ENCODE data around the gene CNTN4.

CNTN4 gene

DNA sequence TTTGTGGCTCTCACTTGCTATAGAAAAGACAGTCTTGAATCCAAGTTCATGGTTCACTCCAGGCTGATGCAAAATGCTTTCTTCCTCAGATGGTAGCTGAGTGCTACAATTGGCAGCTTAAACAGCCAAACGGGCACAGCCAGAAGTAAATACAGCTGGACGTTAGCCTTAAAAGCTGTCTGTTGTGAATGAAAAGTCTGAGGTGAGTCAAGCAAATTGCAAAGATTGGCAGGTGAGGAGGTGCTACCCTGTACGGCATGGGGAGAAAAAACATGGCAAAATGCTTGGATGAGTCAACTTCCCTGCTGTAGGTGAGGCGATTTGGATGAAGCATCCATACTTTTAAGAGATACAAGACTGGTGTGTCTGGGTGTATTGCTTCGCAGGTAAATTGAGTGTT, 971.1 kb downstream of the CNTN4 start:
- TF ChIP-seq, protein P1, sequence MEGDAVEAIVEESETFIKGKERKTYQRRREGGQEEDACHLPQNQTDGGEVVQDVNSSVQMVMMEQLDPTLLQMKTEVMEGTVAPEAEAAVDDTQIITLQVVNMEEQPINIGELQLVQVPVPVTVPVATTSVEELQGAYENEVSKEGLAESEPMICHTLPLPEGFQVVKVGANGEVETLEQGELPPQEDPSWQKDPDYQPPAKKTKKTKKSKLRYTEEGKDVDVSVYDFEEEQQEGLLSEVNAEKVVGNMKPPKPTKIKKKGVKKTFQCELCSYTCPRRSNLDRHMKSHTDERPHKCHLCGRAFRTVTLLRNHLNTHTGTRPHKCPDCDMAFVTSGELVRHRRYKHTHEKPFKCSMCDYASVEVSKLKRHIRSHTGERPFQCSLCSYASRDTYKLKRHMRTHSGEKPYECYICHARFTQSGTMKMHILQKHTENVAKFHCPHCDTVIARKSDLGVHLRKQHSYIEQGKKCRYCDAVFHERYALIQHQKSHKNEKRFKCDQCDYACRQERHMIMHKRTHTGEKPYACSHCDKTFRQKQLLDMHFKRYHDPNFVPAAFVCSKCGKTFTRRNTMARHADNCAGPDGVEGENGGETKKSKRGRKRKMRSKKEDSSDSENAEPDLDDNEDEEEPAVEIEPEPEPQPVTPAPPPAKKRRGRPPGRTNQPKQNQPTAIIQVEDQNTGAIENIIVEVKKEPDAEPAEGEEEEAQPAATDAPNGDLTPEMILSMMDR (IDR thresholded peaks at IDR 0.05; ENCODE audit: low read depth, low read length, missing control alignments): no peak
- in situ Hi-C loops (cut with HindIII; ENCODE audit: low sequenced_read_pairs): no loop called here
- no peak for DNase-seq (ENCODE audit: low read depth)
- H3K4me3 ChIP-seq (ENCODE audit: low read depth, low read length): no peak overlapping the region

DNA sequence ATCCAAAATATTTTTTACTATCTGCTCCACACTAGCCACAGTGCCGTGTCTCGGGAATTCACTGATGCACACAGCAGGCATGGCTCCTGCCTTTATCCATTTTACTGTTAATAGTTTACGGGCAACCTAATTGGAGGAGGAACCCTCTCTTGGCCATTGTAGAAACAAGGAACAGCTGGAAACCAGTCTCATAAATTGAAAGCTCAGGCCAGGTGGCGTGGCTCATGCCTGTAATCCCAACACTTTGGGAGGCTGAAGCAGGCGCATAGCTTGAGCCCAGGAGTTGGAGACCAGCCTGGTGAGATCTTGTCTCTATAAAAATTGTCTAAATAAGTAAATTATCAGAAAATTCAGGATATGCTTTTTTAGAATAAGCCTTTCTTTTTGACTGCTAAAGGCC, 972.5 kb downstream of the CNTN4 start:
- in situ Hi-C loops (cut with HindIII; ENCODE audit: low sequenced_read_pairs): no loop called here
- DNase-seq (ENCODE audit: low read depth): no peak
- TF ChIP-seq, protein P1 (IDR thresholded peaks at IDR 0.05; ENCODE audit: low read depth, low read length, missing control alignments): no peak
- no peak overlapping the region for H3K4me3 ChIP-seq (ENCODE audit: low read depth, low read length)

DNA sequence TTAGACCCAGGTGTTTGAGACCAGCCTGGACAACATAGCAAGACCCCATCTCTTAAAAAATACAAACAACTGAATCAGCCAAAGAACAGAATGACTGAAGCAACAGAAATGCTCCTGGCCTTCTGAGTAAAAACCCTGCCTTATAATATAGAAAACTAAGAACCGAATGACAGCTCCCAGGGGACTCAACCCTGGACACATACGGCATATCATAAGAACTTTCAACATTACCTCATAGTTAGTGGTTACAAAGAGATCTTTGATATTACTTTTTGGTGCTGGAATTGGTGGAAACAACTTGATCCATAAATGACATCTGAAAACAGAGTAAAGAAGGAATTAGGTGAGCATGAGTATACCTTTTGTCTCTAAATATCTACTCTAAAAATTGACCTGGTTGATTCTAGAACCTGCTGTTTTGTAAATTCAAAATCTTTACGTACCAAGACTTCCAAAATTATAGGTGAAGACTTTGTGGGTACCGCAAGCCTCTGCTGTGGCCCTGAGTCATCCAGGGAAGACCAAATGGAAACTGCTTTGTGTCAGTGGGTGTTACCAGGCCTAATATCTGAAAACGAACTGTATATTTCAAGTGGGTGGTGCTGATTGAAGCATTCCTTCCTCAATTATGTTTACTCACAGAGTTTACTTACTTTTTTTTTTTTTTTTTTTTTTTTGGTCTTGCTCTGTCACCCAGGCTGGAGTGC, 976.0 kb downstream of the CNTN4 start:
- in situ Hi-C loops (cut with HindIII; ENCODE audit: low sequenced_read_pairs): no loop called here
- no peak for DNase-seq (ENCODE audit: low read depth)
- TF ChIP-seq, protein P1 (IDR thresholded peaks at IDR 0.05; ENCODE audit: low read depth, low read length, missing control alignments): no peak
- no peak overlapping the region for H3K4me3 ChIP-seq (ENCODE audit: low read depth, low read length)

DNA sequence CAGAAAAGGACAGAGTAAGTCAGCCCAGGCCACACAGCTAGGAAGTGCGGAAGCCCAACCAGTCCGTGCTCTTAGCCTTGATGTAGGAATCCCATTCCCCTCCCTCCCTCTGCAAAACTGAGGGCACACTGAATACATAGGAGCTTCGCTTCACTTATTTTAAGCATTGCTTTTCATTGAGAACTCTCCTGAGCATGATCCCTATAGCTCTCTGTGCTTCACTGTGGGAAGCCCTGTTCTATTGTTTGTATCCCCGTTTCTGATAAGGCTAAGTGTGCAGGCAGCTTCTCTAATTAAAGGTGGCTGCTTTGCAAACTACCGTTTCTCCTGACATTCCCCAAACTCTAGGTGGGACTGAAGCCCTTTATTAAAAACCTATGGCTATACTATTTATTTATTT, 981.6 kb downstream of the CNTN4 start:
- no peak for DNase-seq (ENCODE audit: low read depth)
- TF ChIP-seq, protein P1 (IDR thresholded peaks at IDR 0.05; ENCODE audit: low read depth, low read length, missing control alignments): no peak
- H3K4me3 ChIP-seq (ENCODE audit: low read depth, low read length): no peak overlapping the region
- in situ Hi-C loops (cut with HindIII; ENCODE audit: low sequenced_read_pairs): no loop called here

DNA sequence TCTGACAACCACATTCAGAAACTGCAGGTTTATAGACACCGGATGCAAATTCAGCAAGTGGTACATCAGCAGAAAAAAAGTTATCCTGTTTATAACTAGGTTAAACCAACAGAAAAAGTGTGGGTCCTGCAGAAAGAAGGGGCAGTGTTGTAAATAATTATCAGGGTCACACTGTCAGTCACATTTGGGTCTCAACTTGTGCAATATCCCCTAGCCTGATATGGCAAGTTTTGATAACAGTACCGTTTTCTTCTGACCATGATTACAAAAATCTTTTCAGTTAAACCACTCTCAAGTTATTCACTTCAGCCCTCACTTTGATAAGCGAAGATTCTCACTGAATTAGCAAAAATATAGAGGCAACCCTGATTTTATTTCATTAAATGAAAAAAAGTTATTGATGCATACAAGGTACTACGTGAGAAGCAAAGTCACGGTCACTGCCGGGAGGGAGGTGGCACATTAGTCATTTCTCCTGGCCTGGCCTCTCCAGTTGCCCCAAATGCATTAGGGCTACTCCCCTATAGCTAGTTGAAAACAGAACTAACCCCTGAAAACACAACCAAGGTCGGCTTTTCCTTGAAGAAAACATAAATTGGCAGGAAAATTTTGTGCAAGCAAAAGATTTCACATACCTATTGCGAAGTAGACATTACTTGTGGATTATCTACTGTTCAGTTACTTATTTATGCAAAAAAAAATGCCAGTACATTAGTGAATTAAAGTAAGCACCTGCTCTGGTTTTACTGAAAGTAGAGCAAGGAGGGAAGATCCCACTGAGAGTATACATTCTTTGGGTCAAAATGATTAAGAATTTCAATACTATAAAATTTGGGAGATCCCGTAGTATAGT, 982.9 kb downstream of the CNTN4 start:
- no peak overlapping the region for H3K4me3 ChIP-seq (ENCODE audit: low read depth, low read length)
- in situ Hi-C loops (cut with HindIII; ENCODE audit: low sequenced_read_pairs): no loop called here
- DNase-seq (ENCODE audit: low read depth): no peak
- TF ChIP-seq, protein P1 (IDR thresholded peaks at IDR 0.05; ENCODE audit: low read depth, low read length, missing control alignments): no peak

DNA sequence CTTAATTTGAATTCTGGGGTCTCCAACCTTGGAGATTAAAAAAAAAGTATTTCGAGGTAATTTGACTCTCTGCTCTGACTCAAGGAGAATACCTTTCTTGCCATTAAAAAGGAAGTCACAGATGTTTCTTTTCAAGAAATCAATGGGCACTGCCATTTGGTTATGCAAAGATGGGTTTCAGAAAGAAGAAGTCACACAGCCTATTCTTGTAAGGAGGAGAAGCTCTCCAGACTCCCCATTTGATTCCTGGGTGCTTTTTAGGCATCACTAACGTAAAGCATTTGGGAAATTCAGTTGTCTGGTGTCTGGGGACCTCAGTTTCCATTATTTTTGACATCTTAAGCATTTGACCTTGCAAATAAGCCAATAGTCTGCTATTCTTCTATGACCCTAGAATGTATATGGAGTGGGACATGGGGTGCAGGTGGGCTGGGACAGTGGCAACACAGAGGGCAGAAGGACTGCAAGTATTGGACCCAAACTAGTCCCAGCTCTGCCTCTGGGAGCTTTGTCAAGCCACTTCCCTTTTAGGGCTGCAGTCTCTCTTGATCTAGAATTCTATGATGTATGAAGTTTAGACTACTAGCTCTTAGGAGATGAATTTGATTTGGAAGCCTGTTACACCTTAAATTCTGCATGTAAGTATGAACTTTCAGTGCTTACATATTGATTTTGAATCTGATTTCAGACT, 983.7 kb downstream of the CNTN4 start:
- no peak overlapping the region for H3K4me3 ChIP-seq (ENCODE audit: low read depth, low read length)
- no peak for DNase-seq (ENCODE audit: low read depth)
- TF ChIP-seq, protein P1 (IDR thresholded peaks at IDR 0.05; ENCODE audit: low read depth, low read length, missing control alignments): no peak
- in situ Hi-C loops (cut with HindIII; ENCODE audit: low sequenced_read_pairs): no loop called here
